Choroid plexus epithelial cell (primary cell): ENCODE data around the gene USE1.
"Not testable (repeated sequence)": the region's sequence is repeated elsewhere in the genome, so short reads cannot be mapped to it uniquely, and the experiment has no call there.

Experiments used
- DNase-seq: peaks from one replicate; pipeline ENCODE4 v3.0.0-alpha.2; 2010; ENCODE audit warnings: low read depth
- H3K4me3 ChIP-seq: 2 replicates; pipeline ENCODE4 v1.5.1; 2011; ENCODE audit warnings: low read depth, mild to moderate bottlenecking, control low read depth, low read length, moderate library complexity
- CTCF ChIP-seq: conservative IDR thresholded peaks from 2 replicates; pipeline ENCODE4 v1.5.1; 2011; ENCODE audit warnings: low read depth, mild to moderate bottlenecking, control low read depth, inconsistent platforms, low read length, moderate library complexity

The USE1 gene

GRCh38 chr19:17180997-17181702, 34.0 kb upstream of the USE1 start:
- DNase-seq: no peak
- TF ChIP-seq CTCF: no peak

GRCh38 chr19:17183271-17183761, 31.8 kb upstream of the USE1 start:
- TF ChIP-seq CTCF: peak; percentile 16
- H3K4me3 ChIP-seq: no peak overlapping the region
- no peak for DNase-seq

More at GRCh38 chr19:17180997-17181702, 34.0 kb upstream of the USE1 start:
- no peak overlapping the region for H3K4me3 ChIP-seq

- no peak for TF ChIP-seq CTCF
- DNase-seq: no peak
- no peak overlapping the region for H3K4me3 ChIP-seq
These were observed 31.3 kb upstream of the USE1 start for GRCh38 chr19:17183858-17184321.

- no peak for DNase-seq
- H3K4me3 ChIP-seq: no peak overlapping the region
- no peak for TF ChIP-seq CTCF
These were observed 30.8 kb upstream of the USE1 start for GRCh38 chr19:17184371-17184841.

GRCh38 chr19:17185590-17185989, 29.6 kb upstream of the USE1 start:
- no peak for DNase-seq
- TF ChIP-seq CTCF: no peak
- H3K4me3 ChIP-seq: no peak overlapping the region

- DNase-seq, H3K4me3 ChIP-seq: not testable (repeated sequence)
These were observed 23.4 kb upstream of the USE1 start for GRCh38 chr19:17191736-17192135.

GRCh38 chr19:17192751-17193150, 22.4 kb upstream of the USE1 start:
- DNase-seq: no peak
- TF ChIP-seq CTCF: no peak
- no peak overlapping the region for H3K4me3 ChIP-seq
